GM20000 (cell line): Measurements from ENCODE around the gene PSME3IP1.
"Not testable (repeated sequence)": the region's sequence is repeated elsewhere in the genome, so short reads cannot be mapped to it uniquely, and the experiment has no call there.

ENCODE experiments used
- DNase-seq: peaks from one replicate; pipeline ENCODE4 v3.0.0; 2012; ENCODE audit warnings: low spot score
- CTCF ChIP-seq: IDR thresholded peaks from 2 replicates; pipeline ENCODE4 v1.5.1; 2012; ENCODE audit warnings: mild to moderate bottlenecking, control low read depth; ENCODE audit errors: extremely low read depth, missing control alignments

Gene PSME3IP1

DNA sequence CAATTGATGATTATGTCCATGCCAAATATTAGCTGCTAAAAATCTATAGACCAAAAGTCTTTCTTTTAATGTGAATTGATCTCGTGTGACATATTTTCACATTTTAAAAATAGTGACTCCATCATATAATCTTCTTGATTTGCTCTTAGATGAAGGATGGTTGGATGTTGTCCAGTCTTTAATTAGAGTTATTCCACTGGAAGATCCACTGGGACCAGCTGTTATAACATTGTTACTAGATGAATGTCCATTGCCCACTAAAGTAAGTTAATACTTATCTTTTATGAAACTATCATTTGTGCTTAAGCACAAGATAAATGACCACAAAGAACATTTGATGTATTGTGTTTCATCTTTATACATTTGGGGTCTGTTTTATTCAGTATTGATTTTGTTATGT is 23.1 kb upstream of the PSME3IP1 start:
- no peak for TF ChIP-seq CTCF
- no peak for DNase-seq

DNA sequence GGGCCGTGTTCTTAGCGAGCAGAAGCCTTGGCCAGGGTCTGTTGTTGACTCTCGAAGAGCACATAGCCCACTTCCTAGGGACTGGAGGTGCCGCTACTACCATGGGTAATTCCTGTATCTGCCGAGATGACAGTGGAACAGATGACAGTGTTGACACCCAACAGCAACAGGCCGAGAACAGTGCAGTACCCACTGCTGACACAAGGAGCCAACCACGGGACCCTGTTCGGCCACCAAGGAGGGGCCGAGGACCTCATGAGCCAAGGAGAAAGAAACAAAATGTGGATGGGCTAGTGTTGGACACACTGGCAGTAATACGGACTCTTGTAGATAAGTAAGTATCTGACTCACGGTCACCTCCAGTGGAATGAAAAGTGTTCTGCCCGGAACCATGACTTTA is 18.8 kb upstream of the PSME3IP1 start:
- no peak for TF ChIP-seq CTCF
- DNase-seq: no peak

- TF ChIP-seq CTCF: no peak
- DNase-seq: no peak
Observed at GRCh38 chr16:57203451-57203850, 17.6 kb upstream of the PSME3IP1 start.

DNA sequence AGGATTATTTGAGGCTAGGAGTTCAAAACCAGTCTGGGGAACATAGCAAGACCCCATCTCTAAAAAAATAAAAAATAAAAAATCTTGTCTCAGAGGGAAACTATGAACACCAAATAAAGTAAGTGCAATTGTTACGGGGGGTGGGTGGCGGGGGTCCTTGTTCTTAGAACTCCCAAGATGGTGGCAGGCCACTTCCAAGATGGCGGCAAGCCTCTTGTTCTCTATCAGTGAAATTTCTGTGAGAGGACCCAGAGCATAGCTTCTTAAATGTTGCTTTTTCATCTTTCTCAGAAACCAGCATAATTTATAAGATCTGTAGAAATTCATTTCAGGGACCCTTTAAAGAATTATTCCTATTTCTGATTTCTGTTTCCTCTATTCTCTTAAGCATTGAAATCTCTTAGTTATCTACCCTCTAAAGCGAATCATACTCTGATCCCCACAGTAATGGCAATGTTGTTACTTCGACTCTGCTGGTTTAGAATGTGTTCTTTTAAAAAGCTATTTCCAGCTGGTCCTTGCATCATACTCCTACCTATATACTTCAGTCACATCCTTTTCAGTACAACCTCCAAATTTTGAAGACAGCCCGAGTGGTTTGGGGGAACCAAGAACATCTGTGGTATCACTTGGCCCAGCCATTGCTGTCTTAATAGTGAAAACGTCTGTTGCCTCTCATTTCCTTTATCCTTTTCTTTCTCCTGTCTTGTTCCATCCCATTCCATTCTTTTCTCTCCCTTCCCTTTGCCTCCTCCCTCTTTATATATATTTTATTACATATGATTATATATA is 16.5 kb upstream of the PSME3IP1 start:
- no peak for TF ChIP-seq CTCF
- DNase-seq: no peak

- not testable (repeated sequence) for DNase-seq
Observed at GRCh38 chr16:57200926-57201325, 15.1 kb upstream of the PSME3IP1 start.

DNA sequence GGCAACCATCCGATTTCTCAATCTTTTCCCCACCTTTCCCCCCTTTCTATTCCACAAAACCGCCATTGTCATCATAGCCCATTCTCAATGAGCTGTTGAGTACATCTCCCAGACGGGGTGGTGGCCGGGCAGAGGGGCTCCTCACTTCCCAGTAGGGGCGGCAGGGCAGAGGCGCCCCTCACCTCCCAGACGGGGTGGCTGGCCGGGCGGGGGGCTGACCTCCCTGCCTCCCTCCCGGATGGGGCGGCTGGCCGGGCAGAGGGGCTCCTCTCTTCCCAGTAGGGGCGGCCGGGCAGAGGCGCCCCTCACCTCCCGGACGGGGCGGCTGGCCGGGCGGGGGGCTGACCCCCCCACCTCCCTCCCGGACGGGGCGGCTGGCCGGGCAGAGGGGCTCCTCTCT is 14.5 kb upstream of the PSME3IP1 start:
- DNase-seq: not testable (repeated sequence)

- TF ChIP-seq CTCF: no peak
- DNase-seq: no peak
Observed at GRCh38 chr16:57196753-57197152, 10.9 kb upstream of the PSME3IP1 start.

- TF ChIP-seq CTCF: no peak
- no peak for DNase-seq
Observed at GRCh38 chr16:57196286-57196685, 10.4 kb upstream of the PSME3IP1 start.
